Fibroblast of lung (primary cell): ENCODE measurements around the gene LAPTM4A. TPM values are rescaled to one million over a fixed set of nuclear protein-coding genes. Genes with fewer than 3 reads are reported as not detected.
A peak's percentile ranks its signal among the peaks of the same experiment; 100 is the strongest.

Experiments
- DNase-seq, 2 donors: peaks; one replicate each; pipeline versions ENCODE4 v3.0.0 to v3.0.0-alpha.2; 2010; ENCODE audit warnings: low read depth in 2 of 2
- H2AFZ ChIP-seq: 2 replicates; pipeline ENCODE4 v1.5.1; 2012; ENCODE audit warnings: low read length, control low read depth, inconsistent platforms
- H3K27ac ChIP-seq: 2 replicates; pipeline ENCODE4 v1.5.1; 2011; ENCODE audit warnings: low read length, control low read depth; ENCODE audit not compliant: insufficient read depth
- H3K27me3 ChIP-seq: 2 replicates; pipeline ENCODE4 v1.5.1; 2011; ENCODE audit warnings: mild to moderate bottlenecking, low read length; ENCODE audit not compliant: control insufficient read depth, insufficient read depth
- H3K36me3 ChIP-seq: 2 replicates; pipeline ENCODE4 v1.5.1; 2011; ENCODE audit warnings: low read length; ENCODE audit not compliant: control insufficient read depth, insufficient read depth
- H3K4me1 ChIP-seq: 2 replicates; pipeline ENCODE4 v1.5.1; 2011; ENCODE audit warnings: low read length; ENCODE audit not compliant: control insufficient read depth, insufficient read depth; ENCODE audit errors: extremely low read depth
- H3K4me2 ChIP-seq: 2 replicates; pipeline ENCODE4 v1.5.1; 2011; ENCODE audit warnings: low read length, control low read depth; ENCODE audit not compliant: insufficient read depth; ENCODE audit errors: extremely low read depth
- H3K4me3 ChIP-seq, 4 experiments: fragments of 200-600 bp in 1 of 4; sonication (generic) in 1 of 4; replicated peaks in 1 of 4; 2 replicates each; pipeline ENCODE4 v1.5.1; 2011 to 2016; ENCODE audit warnings: low read length in 4 of 4, low read depth in 3 of 4, mild to moderate bottlenecking in 3 of 4, control low read depth in 2 of 4, inconsistent platforms in 1 of 4, mixed read lengths in 1 of 4; ENCODE audit not compliant: insufficient read depth in 1 of 4; ENCODE audit errors: control extremely low read depth in 1 of 4
- H3K79me2 ChIP-seq: 2 replicates; pipeline ENCODE4 v1.5.1; 2012; ENCODE audit warnings: mild to moderate bottlenecking, low read length, inconsistent platforms; ENCODE audit not compliant: control insufficient read depth, insufficient read depth
- H3K9ac ChIP-seq: 2 replicates; pipeline ENCODE4 v1.5.1; 2011; ENCODE audit warnings: mild to moderate bottlenecking, low read length, control low read depth; ENCODE audit not compliant: insufficient read depth
- H3K9me3 ChIP-seq: 2 replicates; pipeline ENCODE4 v1.5.1; 2012; ENCODE audit warnings: low read depth, low read length; ENCODE audit not compliant: control insufficient read depth, insufficient read depth
- H4K20me1 ChIP-seq: 2 replicates; pipeline ENCODE4 v1.5.1; 2011; ENCODE audit warnings: low read length; ENCODE audit not compliant: control insufficient read depth, insufficient read depth; ENCODE audit errors: extremely low read depth
- CTCF ChIP-seq, 2 donors: IDR thresholded peaks in 1 of 2; conservative IDR thresholded peaks in 1 of 2; 1 replicate in 1 of 2; 2 replicates in 1 of 2; pipeline ENCODE4 v1.5.1; 2011 to 2012; ENCODE audit warnings: low read length in 2 of 2, control low read depth in 1 of 2, inconsistent platforms in 1 of 2, low read depth in 1 of 2, mild to moderate bottlenecking in 1 of 2
- EZH2 ChIP-seq: IDR thresholded peaks from 2 replicates; pipeline ENCODE4 v1.5.1; 2012; ENCODE audit warnings: low read length, control low read depth, mild to moderate bottlenecking; ENCODE audit errors: missing control alignments
- polyA plus RNA-seq, 2 donors: library from polyadenylated mRNA; depleted of rRNA in 1 of 2; stranded (reverse) in 1 of 2; unstranded in 1 of 2; fragments of >200 nt; gene quantifications; 2 replicates each; pipeline ENCODE4 v1.2.1, GENCODE V29; 2011 to 2012; ENCODE audit warnings: missing spikeins in 1 of 2
- total RNA-seq: library from RNA; depleted of rRNA; stranded (reverse); fragments of >200 nt; gene quantifications from 2 replicates; pipeline ENCODE4 v1.2.1, GENCODE V29; 2014

LAPTM4A gene
- total and polyA plus RNA-seq, 2 donors (not counting 1 experiment from before 2014, with no cell fraction given), result 193 to 1,101 TPM

- no peak overlapping the region for H3K9ac ChIP-seq
Measured at GRCh38 chr2:20061476-20061875, 10.0 kb upstream of the LAPTM4A start.

GRCh38 chr2:20060106-20060505, 8.7 kb upstream of the LAPTM4A start:
- no peaks in the 10 kb centered on the region for H3K9me3 ChIP-seq
- H4K20me1 ChIP-seq, result no peaks in the 10 kb centered on the region
- no peak overlapping the region for H3K9ac ChIP-seq
- no peak for TF ChIP-seq EZH2
- no peak for TF ChIP-seq CTCF (conservative IDR thresholded peaks at IDR 0.05 in 1 of 2, IDR thresholded peaks at IDR 0.05 in 1 of 2; ENCODE audit: low read depth in 1 of 2, low read length in 2 of 2)
- peaks cover 12% of the 10 kb centered on the region for H3K4me1 ChIP-seq
- H3K27me3 ChIP-seq, result no peaks in the 10 kb centered on the region
- no peak overlapping the region for H2AFZ ChIP-seq
- no peaks in the 10 kb centered on the region for H3K36me3 ChIP-seq
- H3K4me3 ChIP-seq, result no peak overlapping the region
- no peak overlapping the region for H3K27ac ChIP-seq
- no peak overlapping the region for H3K4me2 ChIP-seq
- DNase-seq, result no peak
- H3K79me2 ChIP-seq, result no peaks in the 10 kb centered on the region

More at GRCh38 chr2:20061476-20061875, 10.0 kb upstream of the LAPTM4A start:
- Histone ChIP-seq H3K36me3 (no peaks in the 10 kb centered on the region), H3K9me3 (no peaks in the 10 kb centered on the region), H3K27ac (peak overlapping the region; percentile 67), H3K4me3 (no peak overlapping the region), H3K4me2 (peak overlapping the region; percentile 51), H3K79me2 (no peaks in the 10 kb centered on the region), H2AFZ (no peak overlapping the region), H3K4me1 (peaks cover 20% of the 10 kb centered on the region), H4K20me1 (no peaks in the 10 kb centered on the region), H3K27me3 (no peaks in the 10 kb centered on the region)
- peak; percentile 54 to 84 for DNase-seq
- TF ChIP-seq EZH2 (no peak), CTCF (conservative IDR thresholded peaks at IDR 0.05 in 1 of 2, IDR thresholded peaks at IDR 0.05 in 1 of 2; ENCODE audit: low read depth in 1 of 2, low read length in 2 of 2) (no peak)

DNA sequence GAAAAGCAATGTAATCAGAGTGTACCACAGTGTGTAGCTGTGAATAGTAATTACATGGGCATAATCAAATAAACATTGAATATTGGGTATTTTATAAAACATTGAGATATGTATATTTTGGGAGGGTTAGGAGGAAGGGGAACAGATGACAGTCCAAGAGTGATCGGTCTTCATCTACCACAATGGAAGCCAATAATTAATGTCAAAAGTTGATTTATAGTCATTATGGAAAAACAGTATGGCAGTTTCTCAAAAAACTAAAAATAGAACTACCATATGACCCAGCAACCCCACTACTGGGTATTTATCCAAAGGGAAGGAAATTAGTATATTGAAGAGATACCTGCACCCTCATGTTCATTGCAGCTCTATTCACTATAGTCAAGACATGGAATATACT, 5.8 kb upstream of the LAPTM4A start:
- H3K27ac ChIP-seq, result no peak overlapping the region
- TF ChIP-seq CTCF (conservative IDR thresholded peaks at IDR 0.05 in 1 of 2, IDR thresholded peaks at IDR 0.05 in 1 of 2; ENCODE audit: low read depth in 1 of 2, low read length in 2 of 2), result no peak
- TF ChIP-seq EZH2, result no peak
- no peak for DNase-seq
- no peak overlapping the region for H3K9ac ChIP-seq
- no peak overlapping the region for H3K4me2 ChIP-seq
- no peaks in the 10 kb centered on the region for H3K36me3 ChIP-seq
- H3K9me3 ChIP-seq, result no peaks in the 10 kb centered on the region
- no peak overlapping the region for H2AFZ ChIP-seq
- no peaks in the 10 kb centered on the region for H4K20me1 ChIP-seq
- H3K27me3 ChIP-seq, result no peaks in the 10 kb centered on the region
- H3K79me2 ChIP-seq, result no peaks in the 10 kb centered on the region
- H3K4me3 ChIP-seq, result no peak overlapping the region
- H3K4me1 ChIP-seq, result peaks cover 10% of the 10 kb centered on the region
